ENCODE data around the gene FRMPD4. TPM values are rescaled to one million over a fixed set of nuclear protein-coding genes. Genes with fewer than 3 reads are reported as not detected.

The FRMPD4 gene
- total RNA-seq, 1 donor from 2014 or later = 0.54 TPM

GRCh38 chrX:12322031-12322430 is 183.8 kb downstream of the FRMPD4 start:
- no peak for TF ChIP-seq CTCF (IDR thresholded peaks at IDR 0.05; ENCODE audit: insufficient read depth, low read depth, low read length)
- TF ChIP-seq EZH2 (IDR thresholded peaks at IDR 0.05; ENCODE audit: insufficient read depth, low read length) = no peak
- Histone ChIP-seq H3K4me1 (ENCODE audit: insufficient read depth, low read length) (no peaks in the 10 kb centered on the region), H3K4me2 (ENCODE audit: low read length) (no peak overlapping the region), H3K4me3 (ENCODE audit: insufficient read depth, low read depth, low read length) (no peak overlapping the region), H2AFZ (ENCODE audit: low read depth, low read length) (no peak overlapping the region), H3K9me3 (ENCODE audit: insufficient read depth, low read depth, low read length) (no peaks in the 10 kb centered on the region), H3K79me2 (ENCODE audit: insufficient read depth, low read length) (no peaks in the 10 kb centered on the region), H4K20me1 (ENCODE audit: insufficient read depth, low read length) (no peaks in the 10 kb centered on the region), H3K36me3 (ENCODE audit: insufficient read depth, low read length) (no peaks in the 10 kb centered on the region), H3K27ac (ENCODE audit: low read depth, low read length) (no peak overlapping the region), H3K9ac (ENCODE audit: low read length) (no peak overlapping the region), H3K27me3 (ENCODE audit: insufficient read depth, low read length) (no peaks in the 10 kb centered on the region)
- peak; percentile 74 for FAIRE-seq
- no peaks in the 10 kb centered on the region for H3K36me3 Mint-ChIP-seq (ENCODE audit: low read depth, unreplicated experiment)
- peaks cover 4% of the 10 kb centered on the region for H3K9me3 Mint-ChIP-seq (ENCODE audit: unreplicated experiment)
- no peaks in the 10 kb centered on the region for H3K4me1 Mint-ChIP-seq (ENCODE audit: low read depth, unreplicated experiment)
- DNase-seq (ENCODE audit: low read depth) = no peak
- no peaks in the 10 kb centered on the region for H3K27me3 Mint-ChIP-seq (ENCODE audit: low read depth, unreplicated experiment)
- H3K4me3 Mint-ChIP-seq (ENCODE audit: unreplicated experiment) = no peak overlapping the region
- H3K27ac Mint-ChIP-seq (ENCODE audit: unreplicated experiment) = no peak overlapping the region

- no peak for FAIRE-seq
- H3K9ac ChIP-seq (ENCODE audit: low read length) = no peak overlapping the region
- H3K4me1 ChIP-seq (ENCODE audit: insufficient read depth, low read length) = no peaks in the 10 kb centered on the region
- H3K36me3 ChIP-seq (ENCODE audit: insufficient read depth, low read length) = no peaks in the 10 kb centered on the region
- no peak overlapping the region for H3K4me3 ChIP-seq (ENCODE audit: insufficient read depth, low read depth, low read length)
- H3K27ac ChIP-seq (ENCODE audit: low read depth, low read length) = no peak overlapping the region
- no peaks in the 10 kb centered on the region for H3K9me3 ChIP-seq (ENCODE audit: insufficient read depth, low read depth, low read length)
- no peaks in the 10 kb centered on the region for H3K79me2 ChIP-seq (ENCODE audit: insufficient read depth, low read length)
- DNase-seq (ENCODE audit: low read depth) = no peak
- no peak overlapping the region for H2AFZ ChIP-seq (ENCODE audit: low read depth, low read length)
- TF ChIP-seq EZH2 (IDR thresholded peaks at IDR 0.05; ENCODE audit: insufficient read depth, low read length) = no peak
- no peak for TF ChIP-seq CTCF (IDR thresholded peaks at IDR 0.05; ENCODE audit: insufficient read depth, low read depth, low read length)
- Mint-ChIP-seq H3K27ac (ENCODE audit: unreplicated experiment) (no peak overlapping the region), H3K36me3 (ENCODE audit: low read depth, unreplicated experiment) (no peaks in the 10 kb centered on the region), H3K4me3 (ENCODE audit: unreplicated experiment) (no peak overlapping the region), H3K27me3 (ENCODE audit: low read depth, unreplicated experiment) (no peaks in the 10 kb centered on the region), H3K4me1 (ENCODE audit: low read depth, unreplicated experiment) (no peaks in the 10 kb centered on the region), H3K9me3 (ENCODE audit: unreplicated experiment) (peaks cover 4% of the 10 kb centered on the region)
- H4K20me1 ChIP-seq (ENCODE audit: insufficient read depth, low read length) = no peaks in the 10 kb centered on the region
- H3K27me3 ChIP-seq (ENCODE audit: insufficient read depth, low read length) = no peaks in the 10 kb centered on the region
- no peak overlapping the region for H3K4me2 ChIP-seq (ENCODE audit: low read length)
Observed at GRCh38 chrX:12325171-12325570, 186.9 kb downstream of the FRMPD4 start.

- Mint-ChIP-seq H3K36me3 (ENCODE audit: low read depth, unreplicated experiment) (no peaks in the 10 kb centered on the region), H3K27ac (ENCODE audit: unreplicated experiment) (no peak overlapping the region)
Observed at GRCh38 chrX:12327836-12328235, 189.6 kb downstream of the FRMPD4 start.

More at GRCh38 chrX:12327836-12328235, 189.6 kb downstream of the FRMPD4 start:
- Histone ChIP-seq H4K20me1 (ENCODE audit: insufficient read depth, low read length) (no peaks in the 10 kb centered on the region), H3K9ac (ENCODE audit: low read length) (no peak overlapping the region), H3K4me3 (ENCODE audit: insufficient read depth, low read depth, low read length) (no peak overlapping the region), H3K27ac (ENCODE audit: low read depth, low read length) (no peak overlapping the region), H3K4me1 (ENCODE audit: insufficient read depth, low read length) (no peaks in the 10 kb centered on the region), H3K79me2 (ENCODE audit: insufficient read depth, low read length) (no peaks in the 10 kb centered on the region), H3K36me3 (ENCODE audit: insufficient read depth, low read length) (no peaks in the 10 kb centered on the region), H3K4me2 (ENCODE audit: low read length) (no peak overlapping the region), H2AFZ (ENCODE audit: low read depth, low read length) (no peak overlapping the region), H3K27me3 (ENCODE audit: insufficient read depth, low read length) (no peaks in the 10 kb centered on the region), H3K9me3 (ENCODE audit: insufficient read depth, low read depth, low read length) (no peaks in the 10 kb centered on the region)
- FAIRE-seq (peak; percentile 92), DNase-seq (ENCODE audit: low read depth) (no peak)
- TF ChIP-seq CTCF (IDR thresholded peaks at IDR 0.05; ENCODE audit: insufficient read depth, low read depth, low read length) (no peak), EZH2 (IDR thresholded peaks at IDR 0.05; ENCODE audit: insufficient read depth, low read length) (no peak)
- Mint-ChIP-seq H3K4me1 (ENCODE audit: low read depth, unreplicated experiment) (no peaks in the 10 kb centered on the region), H3K4me3 (ENCODE audit: unreplicated experiment) (no peak overlapping the region), H3K27me3 (ENCODE audit: low read depth, unreplicated experiment) (no peaks in the 10 kb centered on the region), H3K9me3 (ENCODE audit: unreplicated experiment) (no peaks in the 10 kb centered on the region)

Measured in astrocyte (in vitro differentiated cells and primary cell).